Psoas muscle (tissue), 8 donors: ENCODE data around the gene APOL1. TPM values are rescaled to one million over a fixed set of nuclear protein-coding genes. Genes with fewer than 3 reads are reported as not detected.
"Not testable (repeated sequence)": the region's sequence is repeated elsewhere in the genome, so short reads cannot be mapped to it uniquely, and the experiment has no call there.

Experiments
- ATAC-seq, 4 donors: fragments of 200-7000 bp; cut with Tn5 transposase; one replicate each; pipeline ENCODE4 v1.9.1; 2020; ENCODE audit warnings: moderate library complexity in 3 of 4, mild to moderate bottlenecking in 2 of 4
- DNase-seq, 2 donors: peaks; one replicate each; pipeline ENCODE4 v3.0.0-alpha.2; 2020
- H3K27ac ChIP-seq: fragments of 200-600 bp; one replicate; pipeline ENCODE4 v1.8.0; 2022
- H3K27me3 ChIP-seq, 3 donors: fragments of 200-600 bp in 1 of 3; one replicate each; pipeline versions ENCODE4 v1.6.1 to v1.8.0; 2013 to 2022; ENCODE audit warnings: low read length in 2 of 3, mild to moderate bottlenecking in 2 of 3, moderate library complexity in 1 of 3; ENCODE audit not compliant: insufficient read depth in 3 of 3
- H3K36me3 ChIP-seq, 2 donors: fragments of 200-600 bp in 1 of 2; one replicate each; pipeline versions ENCODE4 v1.6.1 to v1.8.0; 2013 to 2022; ENCODE audit warnings: low read depth in 1 of 2, mild to moderate bottlenecking in 1 of 2, moderate library complexity in 1 of 2; ENCODE audit not compliant: insufficient read depth in 1 of 2
- H3K4me1 ChIP-seq: fragments of 200-600 bp; one replicate; pipeline ENCODE4 v1.8.0; 2022
- H3K4me3 ChIP-seq: fragments of 200-600 bp; one replicate; pipeline ENCODE4 v1.8.0; 2022; ENCODE audit warnings: mild to moderate bottlenecking
- H3K9me3 ChIP-seq: fragments of 200-600 bp; one replicate; pipeline ENCODE4 v1.8.0; 2022
- WGBS, 3 donors: extraction: QIAGEN DNeasy Blood & Tissue Kit; methylation state at CpG; one replicate each; pipeline versions ENCODE4 v1.1.6 to v1.1.7; 2013; 5-methylcytosine and 5-hydroxymethylcytosine counted together
- intact Hi-C, 2 donors: fragments of 100-400 bp; cut with DNase I; formaldehyde crosslinking; loops; one replicate each; pipeline versions ENCODE4 v1.11.0 to v1.14.2; 2022
- polyA plus RNA-seq, 3 donors: library from polyadenylated mRNA; stranded (reverse); fragments of 200-250 nt; gene quantifications; one replicate each; pipeline ENCODE4 v1.2.3, GENCODE V29; 2013
- total RNA-seq, 4 donors: library from RNA; stranded (reverse); fragmentation: NEBNext Ultra II Directional in 2 of 4; extraction: Animal tissue kit (Norgen Biotek cat#: 25700) in 2 of 4; gene quantifications; one replicate each; pipeline versions ENCODE4 v1.2.1 to v1.2.4, GENCODE V29; 2021 to 2023
- TF ChIP-seq, protein P1 (sequence below): fragments of 200-600 bp; IDR thresholded peaks from one replicate; pipeline ENCODE4 v1.8.0; 2022; ENCODE audit warnings: antibody characterized with exemption
- donor health status: healthy with polysubstance abuse.
- donor health status: DM: no; HTN: no; CAD: no; lungs with moderate emphysema.
- donor health status: Bipolar disorder and iron deficiency.
- donor health status: healthy.
- donor health status: DM: yes; HTN: yes; CAD: no.
- donor health status: DM: no; HTN: no; CAD: no.
- donor health status: DM: no; HTN: no; CAD: no.
- donor health status: DM: yes; HTN: yes; CAD: no.

The APOL1 gene
- total and polyA plus RNA-seq, 7 donors: 5.3 to 16.3 (median 6.0) TPM

DNA sequence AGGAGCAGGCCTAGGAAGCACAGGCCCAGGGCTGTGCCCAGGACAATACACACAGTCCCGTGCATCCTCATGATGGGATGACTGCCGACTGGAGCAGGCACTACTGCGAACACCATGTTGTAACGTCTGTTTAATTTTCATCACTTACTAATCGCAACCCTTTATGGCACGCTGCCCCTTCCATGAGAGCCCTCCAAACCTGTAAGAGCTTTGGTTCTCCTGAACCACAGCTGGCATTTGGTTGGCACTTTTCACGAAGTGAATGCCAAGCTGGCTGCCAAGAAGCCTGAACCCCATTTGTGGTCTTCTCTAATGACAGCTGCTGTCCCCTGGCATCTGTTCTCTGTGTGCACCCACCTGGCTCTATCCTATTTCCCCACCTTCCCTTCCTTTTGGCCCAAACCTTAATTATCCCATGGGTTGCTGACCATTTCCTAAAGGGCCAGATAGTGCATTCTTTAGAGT is 36.5 kb downstream of the APOL1 start:
- no peaks in the 10 kb centered on the region for H3K9me3 ChIP-seq
- WGBS, 3 donors: 52 to 77% (median 59%) methylated on average over 7 of the region's 7 CpGs
- TF ChIP-seq, protein P1, sequence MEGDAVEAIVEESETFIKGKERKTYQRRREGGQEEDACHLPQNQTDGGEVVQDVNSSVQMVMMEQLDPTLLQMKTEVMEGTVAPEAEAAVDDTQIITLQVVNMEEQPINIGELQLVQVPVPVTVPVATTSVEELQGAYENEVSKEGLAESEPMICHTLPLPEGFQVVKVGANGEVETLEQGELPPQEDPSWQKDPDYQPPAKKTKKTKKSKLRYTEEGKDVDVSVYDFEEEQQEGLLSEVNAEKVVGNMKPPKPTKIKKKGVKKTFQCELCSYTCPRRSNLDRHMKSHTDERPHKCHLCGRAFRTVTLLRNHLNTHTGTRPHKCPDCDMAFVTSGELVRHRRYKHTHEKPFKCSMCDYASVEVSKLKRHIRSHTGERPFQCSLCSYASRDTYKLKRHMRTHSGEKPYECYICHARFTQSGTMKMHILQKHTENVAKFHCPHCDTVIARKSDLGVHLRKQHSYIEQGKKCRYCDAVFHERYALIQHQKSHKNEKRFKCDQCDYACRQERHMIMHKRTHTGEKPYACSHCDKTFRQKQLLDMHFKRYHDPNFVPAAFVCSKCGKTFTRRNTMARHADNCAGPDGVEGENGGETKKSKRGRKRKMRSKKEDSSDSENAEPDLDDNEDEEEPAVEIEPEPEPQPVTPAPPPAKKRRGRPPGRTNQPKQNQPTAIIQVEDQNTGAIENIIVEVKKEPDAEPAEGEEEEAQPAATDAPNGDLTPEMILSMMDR: no peak
- DNase-seq (peak in 1 of 2 donors; percentile 25), ATAC-seq (no peak)
- no peaks in the 10 kb centered on the region for H3K4me1 ChIP-seq
- no peak overlapping the region for H3K27ac ChIP-seq
- H3K4me3 ChIP-seq: no peak overlapping the region
- peaks cover 20 to 90% of the 10 kb centered on the region in 2 donors for H3K36me3 ChIP-seq
- intact Hi-C loops: loop anchor here in 1 of 2 donors (5.0 kb wide), 1 partner anchor 147 kb away; no protein-coding TSS in a partner anchor
- H3K27me3 ChIP-seq: no peaks in the 10 kb centered on the region

DNA sequence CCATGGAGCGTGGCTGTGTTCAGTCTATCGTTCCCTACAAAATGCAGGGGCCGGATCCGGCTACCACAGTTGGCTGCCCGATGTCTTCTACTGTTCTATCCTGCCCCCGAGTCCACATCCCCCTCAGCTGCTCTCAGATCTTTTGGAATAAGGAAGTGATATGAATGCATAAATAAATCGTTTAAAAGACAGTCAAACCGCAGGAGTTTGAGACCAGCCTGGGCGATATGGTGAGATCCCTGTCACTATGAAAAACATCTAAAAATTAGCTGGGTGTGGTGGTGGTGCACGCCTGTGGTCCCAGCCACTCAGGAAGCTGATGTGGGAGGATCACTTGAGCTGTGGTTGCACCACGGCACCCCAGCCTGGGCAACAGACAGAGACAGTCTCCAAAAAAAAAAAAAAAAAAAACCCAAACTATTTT is 37.0 kb downstream of the APOL1 start:
- not testable (repeated sequence) for DNase-seq, H3K27ac ChIP-seq, H3K27me3 ChIP-seq, H3K9me3 ChIP-seq, H3K4me1 ChIP-seq, H3K4me3 ChIP-seq, ATAC-seq
- intact Hi-C loops: loop anchor here in 1 of 2 donors (5.0 kb wide), 1 partner anchor 148 kb away; no protein-coding TSS in a partner anchor
- 75 to 86% (median 77%) methylated on average over 10 to 11 of the region's 11 CpGs for WGBS, 3 donors
- peaks cover 20 to 90% of the 10 kb centered on the region in 2 donors for H3K36me3 ChIP-seq

DNA sequence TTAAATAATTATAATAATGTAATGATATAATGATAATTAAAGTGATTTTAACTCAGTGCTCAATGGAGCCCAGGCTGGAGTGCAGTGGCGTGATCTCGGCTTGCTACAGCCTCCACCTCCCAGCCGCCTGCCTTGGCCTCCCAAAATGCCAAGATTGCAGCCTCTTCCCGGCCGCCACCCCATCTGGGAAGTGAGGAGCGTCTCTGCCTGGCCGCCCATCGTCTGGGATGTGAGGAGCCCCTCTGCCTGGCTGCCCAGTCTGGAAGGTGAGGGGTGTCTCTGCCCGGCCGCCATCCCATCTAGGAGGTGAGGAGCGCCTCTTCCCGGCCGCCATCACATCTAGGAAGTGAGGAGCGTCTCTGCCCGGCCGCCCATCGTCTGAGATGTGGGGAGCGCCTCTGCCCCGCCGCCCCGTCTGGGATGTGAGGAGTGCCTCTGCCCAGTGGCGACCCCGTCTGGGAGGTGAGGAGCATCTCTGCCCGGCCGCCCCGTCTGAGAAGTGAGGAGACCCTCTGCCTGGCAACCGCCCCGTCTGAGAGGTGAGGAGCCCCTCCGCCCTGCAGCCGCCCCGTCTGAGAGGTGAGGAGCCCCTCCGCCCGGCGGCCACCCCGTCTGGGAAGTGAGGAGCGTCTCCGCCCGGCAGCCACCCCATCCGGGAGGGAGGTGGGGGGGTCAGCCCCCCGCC is 37.6 kb downstream of the APOL1 start:
- peak in 1 of 2 donors; percentile 12 for DNase-seq
- H3K36me3 ChIP-seq: peaks cover 17 to 90% of the 10 kb centered on the region in 2 donors
- H3K27ac ChIP-seq, intact Hi-C loops, H3K4me1 ChIP-seq, H3K27me3 ChIP-seq, ATAC-seq, H3K4me3 ChIP-seq, H3K9me3 ChIP-seq: not testable (repeated sequence)
- WGBS, 3 donors: 90 to 97% (median 95%) methylated on average over 8 to 22 of the region's 40 CpGs

GRCh38 chr22:36291831-36292740 is 39.2 kb downstream of the APOL1 start:
- WGBS, 3 donors: 92 to 95% (median 94%) methylated on average over 28 to 29 of the region's 29 CpGs
- no peak for ATAC-seq

DNA sequence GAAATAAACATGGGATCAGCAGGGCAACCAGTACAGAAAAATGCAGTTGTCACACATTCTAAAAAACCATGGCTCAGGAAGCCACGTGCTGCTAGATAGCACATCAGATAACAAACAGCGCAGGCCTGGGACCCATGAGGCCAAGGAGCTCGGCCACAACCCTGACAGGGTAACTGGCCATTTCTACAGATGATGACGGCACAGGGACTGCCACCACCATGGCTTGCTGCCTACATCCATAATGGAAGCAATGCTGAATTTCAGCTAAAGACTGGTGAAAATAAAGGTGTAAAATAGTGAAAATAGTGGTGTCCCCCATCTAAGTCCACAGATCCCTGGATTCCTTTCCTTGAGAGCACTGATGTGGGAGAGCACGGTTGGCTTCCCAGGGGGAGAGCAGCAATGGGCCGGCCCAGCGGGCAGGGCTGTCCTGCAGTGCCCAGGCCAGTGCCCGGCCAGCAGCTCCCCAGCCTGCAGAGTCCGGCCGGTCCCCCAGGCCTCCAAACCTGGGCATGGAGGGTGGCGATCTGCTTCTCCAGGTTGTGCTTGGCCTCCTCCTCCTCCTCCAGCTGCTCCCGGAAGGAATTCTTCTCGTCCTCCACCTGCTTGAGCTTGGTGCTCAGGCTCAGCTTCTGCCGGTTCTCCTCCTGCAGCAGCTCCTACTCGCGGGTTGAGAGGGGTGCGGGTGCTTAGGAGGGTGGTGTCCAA is 40.0 kb downstream of the APOL1 start:
- 91 to 94% (median 94%) methylated on average over 17 of the region's 17 CpGs for WGBS, 3 donors
- Histone ChIP-seq H3K27me3 (no peaks in the 10 kb centered on the region), H3K27ac (no peak overlapping the region), H3K36me3 (peaks cover 17 to 90% of the 10 kb centered on the region in 2 donors), H3K9me3 (no peaks in the 10 kb centered on the region), H3K4me1 (no peaks in the 10 kb centered on the region), H3K4me3 (no peak overlapping the region)
- peak in 1 of 2 donors; percentile 44 for DNase-seq
- intact Hi-C loops: no loop called here
- TF ChIP-seq, protein P1: no peak
- ATAC-seq: no peak

More at GRCh38 chr22:36291831-36292740, 39.2 kb downstream of the APOL1 start:
- TF ChIP-seq, protein P1: no peak
- H3K4me3 ChIP-seq: no peak overlapping the region
- intact Hi-C loops: no loop called here
- peaks cover 15 to 90% of the 10 kb centered on the region in 2 donors for H3K36me3 ChIP-seq
- no peaks in the 10 kb centered on the region for H3K9me3 ChIP-seq
- no peaks in the 10 kb centered on the region for H3K27me3 ChIP-seq
- no peaks in the 10 kb centered on the region for H3K4me1 ChIP-seq
- no peak overlapping the region for H3K27ac ChIP-seq
- peak in 1 of 2 donors; percentile 42 for DNase-seq
